Measurements from ENCODE around the gene LRRC40. TPM values are rescaled to one million over a fixed set of nuclear protein-coding genes. Genes with fewer than 3 reads are reported as not detected.

Gene LRRC40
- total and polyA plus RNA-seq, 2 donors (not counting 3 experiments of a cell fraction or from before 2014, with no cell fraction given) = 8.1 to 21.1 TPM

- Histone ChIP-seq H3K27me3 (ENCODE audit: control insufficient read depth in 2 of 2, insufficient read depth in 2 of 2, low read length in 2 of 2) (no peaks in the 10 kb centered on the region), H3K27ac (ENCODE audit: insufficient read depth, low read depth, low read length) (no peak overlapping the region), H3K4me3 (replicated peaks in 1 of 3; ENCODE audit: insufficient read depth in 1 of 3, low read depth in 1 of 3, low read length in 3 of 3) (no peak overlapping the region), H4K20me1 (replicated peaks; ENCODE audit: control insufficient read depth, extremely low read depth, insufficient read depth, low read length) (peaks cover 4% of the 10 kb centered on the region), H3K79me2 (ENCODE audit: control insufficient read depth, insufficient read depth, low read length) (peaks cover 97% of the 10 kb centered on the region), H3K4me1 (ENCODE audit: control insufficient read depth, extremely low read depth, insufficient read depth, low read length) (peaks cover 39% of the 10 kb centered on the region), H3K9me3 (replicated peaks; ENCODE audit: control insufficient read depth, insufficient read depth, low read length) (no peaks in the 10 kb centered on the region), H3K36me3 (ENCODE audit: control insufficient read depth in 2 of 2, extremely low read depth in 1 of 2, insufficient read depth in 2 of 2, low read length in 2 of 2) (peaks cover 3% of the 10 kb centered on the region in 2 experiments), H3K9ac (replicated peaks; ENCODE audit: extremely low read depth, insufficient read depth, low read length) (no peak overlapping the region), H3K9me1 (replicated peaks; ENCODE audit: control insufficient read depth, extremely low read depth, insufficient read depth, low read length) (no peaks in the 10 kb centered on the region), H2AFZ (ENCODE audit: low read depth, low read length) (no peak overlapping the region), H3K4me2 (ENCODE audit: insufficient read depth, low read length) (no peak overlapping the region)
- FAIRE-seq = no peak
- dilution Hi-C loops (cut with MboI; ENCODE audit: extremely low pct_ligation_motif_present, low sequenced_read_pairs) = no loop called here
- POLR2A ChIA-PET = interaction anchor here (0.6 kb wide), 1 partner anchor 872 kb away, joined by 3 read pairs; the partner anchor contains the start of gene ZRANB2
- no peak for DNase-seq (ENCODE audit: low read depth, low spot score)
- TF ChIP-seq EZH2 (IDR thresholded peaks at IDR 0.05; ENCODE audit: borderline replicate concordance, low read depth, low read length, severe bottlenecking) (no peak), GATA2 (IDR thresholded peaks at IDR 0.05; ENCODE audit: insufficient read depth, insufficient read length, low read depth, low read length) (no peak), FOS (IDR thresholded peaks at IDR 0.05; ENCODE audit: borderline replicate concordance, insufficient read depth, low read length) (no peak), MYC (IDR thresholded peaks at IDR 0.05; ENCODE audit: low read depth, low read length) (no peak), POLR2AphosphoS5 (IDR thresholded peaks at IDR 0.05; ENCODE audit: insufficient read depth, low read depth, low read length) (no peak), POLR2A (IDR thresholded peaks at IDR 0.05; ENCODE audit: low read depth, low read length) (no peak), JUN (IDR thresholded peaks at IDR 0.05; ENCODE audit: borderline replicate concordance, insufficient read depth, insufficient read length, low read depth) (no peak)
- TF ChIP-seq, protein P1, sequence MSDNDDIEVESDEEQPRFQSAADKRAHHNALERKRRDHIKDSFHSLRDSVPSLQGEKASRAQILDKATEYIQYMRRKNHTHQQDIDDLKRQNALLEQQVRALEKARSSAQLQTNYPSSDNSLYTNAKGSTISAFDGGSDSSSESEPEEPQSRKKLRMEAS (IDR thresholded peaks at IDR 0.05; ENCODE audit: insufficient read depth, insufficient read length) = no peak
- TF ChIP-seq, protein P2, sequence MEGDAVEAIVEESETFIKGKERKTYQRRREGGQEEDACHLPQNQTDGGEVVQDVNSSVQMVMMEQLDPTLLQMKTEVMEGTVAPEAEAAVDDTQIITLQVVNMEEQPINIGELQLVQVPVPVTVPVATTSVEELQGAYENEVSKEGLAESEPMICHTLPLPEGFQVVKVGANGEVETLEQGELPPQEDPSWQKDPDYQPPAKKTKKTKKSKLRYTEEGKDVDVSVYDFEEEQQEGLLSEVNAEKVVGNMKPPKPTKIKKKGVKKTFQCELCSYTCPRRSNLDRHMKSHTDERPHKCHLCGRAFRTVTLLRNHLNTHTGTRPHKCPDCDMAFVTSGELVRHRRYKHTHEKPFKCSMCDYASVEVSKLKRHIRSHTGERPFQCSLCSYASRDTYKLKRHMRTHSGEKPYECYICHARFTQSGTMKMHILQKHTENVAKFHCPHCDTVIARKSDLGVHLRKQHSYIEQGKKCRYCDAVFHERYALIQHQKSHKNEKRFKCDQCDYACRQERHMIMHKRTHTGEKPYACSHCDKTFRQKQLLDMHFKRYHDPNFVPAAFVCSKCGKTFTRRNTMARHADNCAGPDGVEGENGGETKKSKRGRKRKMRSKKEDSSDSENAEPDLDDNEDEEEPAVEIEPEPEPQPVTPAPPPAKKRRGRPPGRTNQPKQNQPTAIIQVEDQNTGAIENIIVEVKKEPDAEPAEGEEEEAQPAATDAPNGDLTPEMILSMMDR (IDR thresholded peaks at IDR 0.05; ENCODE audit: extremely low read depth in 1 of 2, insufficient read depth in 1 of 2, low read depth in 1 of 2, low read length in 2 of 2) = no peak
- BruUV-seq (replicated peaks) = no TSS peak
- CTCF ChIA-PET = no interaction called here
- intact Hi-C loops (cut with micrococcal nuclease) = loop anchor here (5.0 to 10.0 kb wide), 2 partner anchors 166 to 643 kb away; partner anchors contain the start of gene LRRC7
These were observed 2.9 kb upstream of the LRRC40 start for GRCh38 chr1:70208292-70208691.
